Body of pancreas (tissue), 4 donors: ENCODE measurements around the gene FCN3. TPM values are rescaled to one million over a fixed set of nuclear protein-coding genes. Genes with fewer than 3 reads are reported as not detected.
A peak's percentile ranks its signal among the peaks of the same experiment; 100 is the strongest.

ENCODE experiments used
- ATAC-seq: fragments of 150-250 bp; one replicate; pipeline ENCODE4 v1.9.1; 2016
- DNase-seq, 4 donors: peaks; one replicate each; pipeline ENCODE4 v3.0.0-alpha.2; 2019
- H3K27ac ChIP-seq, 4 donors: fragments of 200-600 bp; sonication (generic); 1 replicate in 3 of 4; 2 replicates in 1 of 4; pipeline versions ENCODE4 v1.5.1 to v1.6.1; 2016 to 2019; ENCODE audit warnings: mild to moderate bottlenecking in 1 of 4, mixed read lengths in 1 of 4, moderate library complexity in 1 of 4
- H3K27me3 ChIP-seq, 2 donors: fragments of 200-600 bp; sonication (generic); one replicate each; pipeline ENCODE4 v1.6.0; 2016; ENCODE audit warnings: mild to moderate bottlenecking in 1 of 2
- H3K36me3 ChIP-seq, 2 donors: fragments of 200-600 bp; sonication (generic); replicated peaks in 1 of 2; 2 replicates each; pipeline ENCODE4 v1.5.1; 2016; ENCODE audit warnings: low read depth in 2 of 2; ENCODE audit not compliant: insufficient read depth in 1 of 2
- H3K4me1 ChIP-seq: fragments of 200-600 bp; sonication (generic); one replicate; pipeline ENCODE4 v1.6.0; 2016
- H3K4me3 ChIP-seq, 2 donors: fragments of 200-600 bp; sonication (generic); 1 replicate in 1 of 2; 2 replicates in 1 of 2; pipeline ENCODE4 v1.5.1; 2016 to 2019
- H3K9me3 ChIP-seq, 3 donors: fragments of 200-600 bp; sonication (generic); 1 replicate in 2 of 3; 2 replicates in 1 of 3; pipeline ENCODE4 v1.5.1; 2016
- CTCF ChIP-seq, 7 experiments: fragments of 450-650 bp in 4 of 7; fragments of 200-600 bp in 3 of 7; sonication (generic) in 3 of 7; IDR thresholded peaks; one replicate each; pipeline ENCODE4 v1.5.1; 2016 to 2019; ENCODE audit warnings: antibody characterized with exemption in 7 of 7
- POLR2A ChIP-seq, 3 donors: fragments of 450-650 bp; IDR thresholded peaks; one replicate each; pipeline ENCODE4 v1.6.1; 2016; ENCODE audit warnings: antibody characterized with exemption in 3 of 3, mild to moderate bottlenecking in 2 of 3
- WGBS, 2 donors: methylation state at CpG; one replicate each; pipeline ENCODE4 v1.1.5; 2017; 5-methylcytosine and 5-hydroxymethylcytosine counted together
- intact Hi-C: fragments of 100-400 bp; cut with DNase I; formaldehyde crosslinking; loops from one replicate; pipeline ENCODE4 v1.15.1; 2023
- total RNA-seq, 2 donors: library from RNA; depleted of rRNA; stranded (reverse); fragments of >200 nt; gene quantifications; one replicate each; pipeline ENCODE4 v1.1.0, GENCODE V29; 2016

FCN3 gene
- total RNA-seq, result 1 to 10 TPM; 1.3 to 1.6 TPM

- 68 to 78% methylated on average over 3 to 4 of the region's 4 CpGs for WGBS, 2 donors
- H3K9me3 ChIP-seq, result no peaks in the 10 kb centered on the region
- ATAC-seq (no peak), DNase-seq (no peak)
- no peaks in the 10 kb centered on the region for H3K36me3 ChIP-seq
- TF ChIP-seq CTCF (IDR thresholded peaks at IDR 0.05), result no peak
- TF ChIP-seq POLR2A (IDR thresholded peaks at IDR 0.05), result no peak
- H3K4me3 ChIP-seq, result no peak within 1 kb of the TSS
- intact Hi-C loops, result no loop called here
- H3K27me3 ChIP-seq, result no peaks in the 10 kb centered on the region
- no peaks in the 10 kb centered on the region for H3K4me1 ChIP-seq
- H3K27ac ChIP-seq, result no peak within 1 kb of the TSS
Measured at GRCh38 chr1:27374362-27375086, at the start of gene FCN3. TSS of gene FCN3 (minus strand) at chr1:27374824. CDS start at chr1:27374818, 6 bp downstream.

- H3K4me3 ChIP-seq, result no peak overlapping the region
- H3K4me1 ChIP-seq, result no peaks in the 10 kb centered on the region
- H3K27me3 ChIP-seq, result no peaks in the 10 kb centered on the region
- peaks cover 0 to 12% of the 10 kb centered on the region in 2 donors for H3K36me3 ChIP-seq
- TF ChIP-seq CTCF (IDR thresholded peaks at IDR 0.05) (no peak), POLR2A (IDR thresholded peaks at IDR 0.05) (no peak)
- DNase-seq (no peak), ATAC-seq (no peak)
- no peaks in the 10 kb centered on the region for H3K9me3 ChIP-seq
- no peak overlapping the region for H3K27ac ChIP-seq
- 86 to 88% methylated on average over 4 of the region's 4 CpGs for WGBS, 2 donors
- intact Hi-C loops, result no loop called here
Measured at GRCh38 chr1:27423709-27424108, 49.1 kb upstream of the FCN3 start.

- Histone ChIP-seq H3K27me3 (no peaks in the 10 kb centered on the region), H3K27ac (peak overlapping the region in 3 of 4 donors; percentile 10 to 63 (median 35)), H3K9me3 (no peaks in the 10 kb centered on the region), H3K4me1 (peaks cover 17% of the 10 kb centered on the region), H3K36me3 (peaks cover 0 to 9% of the 10 kb centered on the region in 2 donors), H3K4me3 (no peak overlapping the region)
- intact Hi-C loops, result loop anchor here (10.0 kb wide), 1 partner anchor 196 kb away; no protein-coding TSS in a partner anchor
- TF ChIP-seq CTCF (IDR thresholded peaks at IDR 0.05) (no peak), POLR2A (IDR thresholded peaks at IDR 0.05) (no peak)
- 45 to 47% methylated on average over 14 of the region's 14 CpGs for WGBS, 2 donors
- peak in 3 of 4 donors; percentile 52 to 86 (median 79) for DNase-seq
- peak; percentile 67 for ATAC-seq
Measured at GRCh38 chr1:27418326-27419185, 43.9 kb upstream of the FCN3 start.

- ATAC-seq, result no peak
- Histone ChIP-seq H3K4me1 (peaks cover 17% of the 10 kb centered on the region), H3K4me3 (no peak overlapping the region), H3K9me3 (no peaks in the 10 kb centered on the region), H3K27ac (peak overlapping the region in 2 of 4 donors; percentile 10 to 63), H3K36me3 (peaks cover under 1 to 10% of the 10 kb centered on the region in 2 donors), H3K27me3 (no peaks in the 10 kb centered on the region)
- TF ChIP-seq POLR2A (IDR thresholded peaks at IDR 0.05) (no peak), CTCF (IDR thresholded peaks at IDR 0.05) (no peak)
- DNase-seq, result no peak
- 84 to 90% methylated on average over 3 of the region's 3 CpGs for WGBS, 2 donors
- intact Hi-C loops, result loop anchor here (10.0 kb wide), 1 partner anchor 197 kb away; no protein-coding TSS in a partner anchor
Measured at GRCh38 chr1:27417713-27418112, 43.1 kb upstream of the FCN3 start.
